Activated naive CD8-positive, alpha-beta T cell (primary cell): ENCODE results near the gene FRMD8.

Experiments
- H3K27ac Mint-ChIP-seq: one replicate; pipeline ENCODE4 v1.8.0; 2021; ENCODE audit warnings: mixed read lengths
- H3K27me3 Mint-ChIP-seq: one replicate; pipeline ENCODE4 v1.8.0; 2021; ENCODE audit warnings: mixed read lengths
- H3K36me3 Mint-ChIP-seq: one replicate; pipeline ENCODE4 v1.8.0; 2021; ENCODE audit warnings: mixed read lengths
- H3K4me1 Mint-ChIP-seq: one replicate; pipeline ENCODE4 v1.8.0; 2021; ENCODE audit warnings: low read depth, mixed read lengths
- H3K4me3 Mint-ChIP-seq: one replicate; pipeline ENCODE4 v1.8.0; 2021; ENCODE audit warnings: mild to moderate bottlenecking, mixed read lengths
- H3K9me3 Mint-ChIP-seq: one replicate; pipeline ENCODE4 v1.8.0; 2021; ENCODE audit warnings: low read depth, mixed read lengths

Gene FRMD8

GRCh38 chr11:65428578-65429067 is 42.2 kb downstream of the FRMD8 start:
- peak overlapping the region; percentile 99 for H3K4me3 Mint-ChIP-seq
- peaks cover 23% of the 10 kb centered on the region for H3K36me3 Mint-ChIP-seq
- no peaks in the 10 kb centered on the region for H3K27me3 Mint-ChIP-seq
- peak overlapping the region; percentile 99 for H3K27ac Mint-ChIP-seq
- no peaks in the 10 kb centered on the region for H3K9me3 Mint-ChIP-seq
- H3K4me1 Mint-ChIP-seq, result peaks cover 78% of the 10 kb centered on the region

GRCh38 chr11:65429068-65429681 is 42.7 kb downstream of the FRMD8 start:
- peak overlapping the region; percentile 99 for H3K27ac Mint-ChIP-seq
- peak overlapping the region; percentile 99 for H3K4me3 Mint-ChIP-seq
- peaks cover 82% of the 10 kb centered on the region for H3K4me1 Mint-ChIP-seq
- no peaks in the 10 kb centered on the region for H3K27me3 Mint-ChIP-seq
- no peaks in the 10 kb centered on the region for H3K9me3 Mint-ChIP-seq
- peaks cover 20% of the 10 kb centered on the region for H3K36me3 Mint-ChIP-seq

GRCh38 chr11:65429724-65430405 is 43.4 kb downstream of the FRMD8 start:
- Mint-ChIP-seq H3K4me3 (peak overlapping the region; percentile 99), H3K27ac (peak overlapping the region; percentile 99), H3K27me3 (no peaks in the 10 kb centered on the region), H3K36me3 (peaks cover 14% of the 10 kb centered on the region), H3K4me1 (peaks cover 85% of the 10 kb centered on the region), H3K9me3 (no peaks in the 10 kb centered on the region)

GRCh38 chr11:65430406-65431217 is 44.2 kb downstream of the FRMD8 start:
- H3K36me3 Mint-ChIP-seq, result peaks cover 14% of the 10 kb centered on the region
- H3K27ac Mint-ChIP-seq, result peak overlapping the region; percentile 99
- H3K4me3 Mint-ChIP-seq, result peak overlapping the region; percentile 99
- no peaks in the 10 kb centered on the region for H3K9me3 Mint-ChIP-seq
- peaks cover 92% of the 10 kb centered on the region for H3K4me1 Mint-ChIP-seq
- no peaks in the 10 kb centered on the region for H3K27me3 Mint-ChIP-seq

- Mint-ChIP-seq H3K36me3 (peaks cover 9% of the 10 kb centered on the region), H3K4me1 (peaks cover 95% of the 10 kb centered on the region), H3K4me3 (peak overlapping the region; percentile 78), H3K27me3 (no peaks in the 10 kb centered on the region), H3K9me3 (no peaks in the 10 kb centered on the region), H3K27ac (peak overlapping the region; percentile 86)
These were observed 45.1 kb downstream of the FRMD8 start for GRCh38 chr11:65431451-65432099.

GRCh38 chr11:65432100-65432650 is 45.7 kb downstream of the FRMD8 start:
- Mint-ChIP-seq H3K27me3 (no peaks in the 10 kb centered on the region), H3K27ac (peak overlapping the region; percentile 86), H3K9me3 (no peaks in the 10 kb centered on the region), H3K36me3 (peaks cover 4% of the 10 kb centered on the region), H3K4me1 (peaks cover 92% of the 10 kb centered on the region), H3K4me3 (peak overlapping the region; percentile 78)

- no peaks in the 10 kb centered on the region for H3K9me3 Mint-ChIP-seq
- peak overlapping the region; percentile 86 for H3K27ac Mint-ChIP-seq
- peak overlapping the region; percentile 30 for H3K4me3 Mint-ChIP-seq
- H3K4me1 Mint-ChIP-seq, result peaks cover 89% of the 10 kb centered on the region
- H3K27me3 Mint-ChIP-seq, result no peaks in the 10 kb centered on the region
- no peaks in the 10 kb centered on the region for H3K36me3 Mint-ChIP-seq
These were observed 46.5 kb downstream of the FRMD8 start for GRCh38 chr11:65432686-65433582.

GRCh38 chr11:65433657-65434056 is 47.2 kb downstream of the FRMD8 start:
- Mint-ChIP-seq H3K27ac (peak overlapping the region; percentile 86), H3K9me3 (no peaks in the 10 kb centered on the region), H3K4me3 (no peak overlapping the region), H3K36me3 (peaks cover 2% of the 10 kb centered on the region), H3K27me3 (no peaks in the 10 kb centered on the region), H3K4me1 (peaks cover 83% of the 10 kb centered on the region)

- peaks cover 4% of the 10 kb centered on the region for H3K36me3 Mint-ChIP-seq
- no peaks in the 10 kb centered on the region for H3K27me3 Mint-ChIP-seq
- peak overlapping the region; percentile 47 for H3K27ac Mint-ChIP-seq
- H3K4me1 Mint-ChIP-seq, result peaks cover 82% of the 10 kb centered on the region
- no peak overlapping the region for H3K4me3 Mint-ChIP-seq
- H3K9me3 Mint-ChIP-seq, result no peaks in the 10 kb centered on the region
These were observed 47.7 kb downstream of the FRMD8 start for GRCh38 chr11:65434057-65434666.

GRCh38 chr11:65434667-65435410 is 48.4 kb downstream of the FRMD8 start:
- Mint-ChIP-seq H3K27ac (peak overlapping the region; percentile 77), H3K27me3 (no peaks in the 10 kb centered on the region), H3K4me3 (no peak overlapping the region), H3K36me3 (peaks cover 7% of the 10 kb centered on the region), H3K9me3 (no peaks in the 10 kb centered on the region), H3K4me1 (peaks cover 81% of the 10 kb centered on the region)

- Mint-ChIP-seq H3K27ac (peak overlapping the region; percentile 77), H3K4me3 (peak overlapping the region; percentile 10), H3K4me1 (peaks cover 79% of the 10 kb centered on the region), H3K9me3 (no peaks in the 10 kb centered on the region), H3K36me3 (peaks cover 7% of the 10 kb centered on the region), H3K27me3 (no peaks in the 10 kb centered on the region)
These were observed 49.0 kb downstream of the FRMD8 start for GRCh38 chr11:65435411-65435931.

- Mint-ChIP-seq H3K4me3 (no peak overlapping the region), H3K4me1 (peaks cover 79% of the 10 kb centered on the region), H3K27me3 (no peaks in the 10 kb centered on the region), H3K36me3 (peaks cover 7% of the 10 kb centered on the region), H3K27ac (peak overlapping the region; percentile 77), H3K9me3 (no peaks in the 10 kb centered on the region)
These were observed 49.6 kb downstream of the FRMD8 start for GRCh38 chr11:65435981-65436411.
